SKM-1 (cell line): Measurements from ENCODE around the gene RAB6B.
A peak's percentile ranks its signal among the peaks of the same experiment; 100 is the strongest.

Experiments used
- DNase-seq: peaks from one replicate; lab custom pipeline; 2025; ENCODE audit not compliant: unreplicated experiment; lab: John Stamatoyannopoulos, UW

Gene RAB6B

DNA sequence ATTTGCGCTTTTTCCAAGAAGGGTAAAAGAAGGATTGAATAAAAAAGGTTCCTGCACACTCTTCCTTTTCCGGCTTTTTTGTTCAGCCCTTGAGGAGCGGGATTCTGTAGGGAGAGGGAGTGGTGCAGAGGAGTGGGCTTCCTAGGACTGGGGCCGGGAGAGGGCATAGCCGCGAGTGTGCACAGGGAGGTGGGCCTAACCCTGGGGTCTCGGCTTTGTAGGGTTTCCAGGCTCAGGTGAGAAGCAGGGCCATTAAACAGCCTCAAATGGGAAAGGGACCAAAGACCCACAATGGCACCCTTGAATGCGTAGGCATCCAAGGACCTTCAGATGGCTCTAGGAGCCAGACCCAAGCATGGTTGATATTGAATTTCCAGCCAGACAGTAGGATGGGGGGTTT lies 35.4 kb upstream of the RAB6B start:
- no peak for DNase-seq

DNA sequence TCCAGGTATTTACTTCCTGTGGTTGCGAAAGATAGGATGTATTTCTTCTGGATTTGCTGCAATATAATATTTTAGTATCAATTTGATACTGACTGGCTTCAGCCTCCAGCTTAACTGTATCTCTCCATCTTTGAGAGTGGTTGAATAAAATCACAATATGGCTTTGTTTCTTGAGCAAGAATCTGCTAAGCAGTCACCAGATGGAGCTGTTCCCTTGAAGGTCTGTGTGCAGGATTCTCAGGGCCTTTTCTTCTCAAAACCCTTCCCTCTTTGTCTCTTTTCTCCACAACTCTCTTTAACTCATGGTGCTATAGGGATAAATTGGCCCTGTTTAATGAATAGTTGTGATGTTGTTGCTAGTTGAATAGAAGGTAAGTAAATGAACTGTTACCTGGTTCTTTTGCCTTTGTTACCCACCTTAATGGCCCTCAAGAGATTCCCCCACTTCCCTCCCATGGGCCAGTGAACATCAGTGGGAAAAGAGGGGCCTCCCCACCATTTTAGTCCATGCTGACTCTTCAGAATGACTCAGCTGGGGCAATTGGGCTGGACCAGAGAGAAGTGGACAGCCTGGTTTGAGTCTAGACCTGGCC lies 34.8 kb upstream of the RAB6B start:
- DNase-seq, result peak; percentile 4

DNA sequence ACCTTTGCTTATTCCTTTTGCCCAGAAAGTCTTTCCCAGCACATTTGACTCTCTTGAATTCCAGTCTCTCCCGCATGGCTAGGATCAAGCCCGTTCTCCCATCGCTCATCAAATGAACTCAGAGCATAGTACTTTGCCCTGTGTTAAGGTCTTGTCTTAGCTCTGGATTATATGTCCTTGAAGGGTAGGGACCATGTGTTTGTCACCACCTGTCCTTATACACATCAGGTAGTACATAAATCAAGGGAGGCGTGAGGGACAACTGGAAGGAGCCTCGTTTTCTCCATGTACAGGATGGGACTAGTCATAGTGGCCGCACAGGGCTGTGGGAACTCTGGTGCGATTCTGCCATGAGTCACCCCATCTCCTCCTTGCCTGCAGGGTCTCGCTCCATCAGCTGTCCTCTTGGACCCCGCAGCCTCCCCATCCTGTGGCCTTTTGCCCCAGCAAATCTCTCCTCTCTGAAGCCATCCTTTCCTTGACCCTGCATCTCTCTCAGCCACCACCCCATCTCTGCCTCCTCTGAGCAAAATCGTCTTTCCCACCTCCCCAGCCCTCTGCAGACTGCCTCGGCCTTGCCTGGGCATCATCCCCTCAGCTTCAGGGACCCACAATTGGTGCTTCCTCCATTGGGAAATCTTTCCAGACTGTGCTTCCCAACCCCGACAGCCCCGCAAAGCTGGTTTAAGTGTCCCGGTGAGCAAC lies 33.4 kb upstream of the RAB6B start:
- no peak for DNase-seq

DNA sequence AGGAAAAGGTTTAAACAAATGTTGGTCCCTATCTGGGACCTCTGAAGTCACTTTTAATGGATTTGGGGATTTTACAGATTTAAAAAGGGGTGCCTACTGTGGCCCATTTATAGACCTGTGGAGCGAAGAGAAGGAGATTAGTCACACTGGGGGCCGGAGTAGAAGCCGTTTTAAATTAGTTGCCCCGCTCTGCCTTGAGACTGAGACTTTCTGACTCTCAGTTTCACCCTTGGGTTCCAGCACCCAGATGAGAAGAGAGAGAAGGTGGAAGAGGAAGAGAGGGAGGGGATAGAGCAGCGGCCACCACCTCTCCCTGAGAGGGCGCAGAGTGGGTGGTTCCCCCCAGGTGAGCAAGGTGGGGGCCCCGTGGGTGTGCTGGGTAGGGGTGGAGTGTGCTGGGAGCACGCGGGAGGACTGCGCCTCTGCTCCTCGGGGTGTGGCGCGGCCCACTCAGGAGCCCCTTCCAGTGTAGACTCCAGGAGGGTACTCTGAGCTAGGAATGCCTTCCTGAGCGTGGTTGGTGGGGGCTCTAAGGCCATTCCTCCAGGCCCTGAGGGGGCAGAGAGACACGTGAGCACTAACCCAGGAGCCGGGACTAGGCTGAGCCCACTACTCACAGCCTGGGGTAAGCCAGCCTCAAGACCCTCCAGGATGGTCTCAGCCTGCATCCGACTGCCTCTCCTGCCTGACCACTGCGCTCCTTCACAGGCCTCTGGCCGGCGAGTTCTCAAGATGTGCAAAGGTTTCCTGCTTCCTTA lies 32.6 kb upstream of the RAB6B start:
- DNase-seq, result no peak

DNA sequence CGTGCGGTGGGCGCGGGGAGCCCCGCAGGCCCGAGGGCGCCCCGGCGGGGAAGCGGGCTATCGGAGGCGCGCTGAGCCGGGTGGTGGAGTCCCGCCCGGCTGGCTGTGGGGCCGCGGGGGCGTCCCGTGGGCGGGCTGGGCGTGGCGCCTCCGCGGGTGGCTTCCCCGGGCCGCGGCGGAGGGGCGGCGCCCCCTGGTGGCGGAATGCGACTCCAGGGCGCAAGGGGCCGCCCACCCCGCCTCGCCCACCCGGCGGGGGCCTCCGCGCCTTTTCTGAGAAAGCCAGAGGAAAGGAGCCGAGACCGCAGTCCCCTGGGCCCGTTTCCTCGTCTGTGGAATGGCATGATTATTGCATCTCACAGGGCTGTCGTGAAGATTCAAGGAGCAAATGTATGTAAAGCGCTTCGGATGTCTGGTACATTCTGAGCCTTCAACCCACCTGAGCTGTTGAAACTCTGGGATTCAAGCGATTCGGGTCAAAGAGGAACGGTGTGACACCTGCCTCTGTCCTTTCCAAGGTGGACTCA lies 31.9 kb upstream of the RAB6B start:
- no peak for DNase-seq

DNA sequence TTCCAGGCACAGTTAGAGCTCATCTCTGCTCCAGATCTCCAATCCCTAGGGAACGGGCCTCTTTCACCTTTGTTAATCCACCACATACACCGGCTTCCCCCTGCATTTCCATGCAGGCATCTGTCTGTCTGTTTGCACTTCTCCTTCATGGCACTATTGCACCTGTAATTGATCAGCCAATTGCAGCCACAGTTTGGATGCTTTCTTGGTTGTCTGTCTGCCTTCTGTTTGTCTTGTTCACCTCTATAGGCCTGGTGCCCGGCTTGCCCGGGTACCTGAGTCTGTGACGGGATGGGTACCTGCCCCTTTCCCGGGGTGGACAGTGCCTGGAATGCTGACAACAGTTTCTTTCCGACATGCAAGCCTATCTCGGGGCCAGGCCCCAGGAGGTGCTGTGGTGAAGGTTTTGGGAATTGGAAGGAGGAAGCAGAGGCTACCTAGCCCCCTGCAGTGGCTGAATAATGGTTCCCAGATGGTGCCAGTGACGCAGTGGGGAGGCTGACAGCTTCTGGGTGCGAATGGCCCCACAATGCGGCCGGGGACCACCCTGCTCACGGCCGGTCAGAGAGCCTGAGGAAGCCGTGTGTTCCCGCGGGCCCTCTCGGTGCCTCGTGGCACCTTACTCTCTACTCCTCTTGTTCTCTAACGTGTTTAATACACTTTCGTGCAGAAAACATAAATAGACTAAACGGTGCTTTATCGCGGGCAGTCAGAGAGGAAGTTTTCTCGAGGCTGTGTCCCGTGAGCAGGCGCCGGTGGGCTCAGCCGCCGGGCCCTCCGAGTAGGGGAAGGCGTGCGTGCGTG lies 31.3 kb upstream of the RAB6B start:
- DNase-seq, result no peak

DNA sequence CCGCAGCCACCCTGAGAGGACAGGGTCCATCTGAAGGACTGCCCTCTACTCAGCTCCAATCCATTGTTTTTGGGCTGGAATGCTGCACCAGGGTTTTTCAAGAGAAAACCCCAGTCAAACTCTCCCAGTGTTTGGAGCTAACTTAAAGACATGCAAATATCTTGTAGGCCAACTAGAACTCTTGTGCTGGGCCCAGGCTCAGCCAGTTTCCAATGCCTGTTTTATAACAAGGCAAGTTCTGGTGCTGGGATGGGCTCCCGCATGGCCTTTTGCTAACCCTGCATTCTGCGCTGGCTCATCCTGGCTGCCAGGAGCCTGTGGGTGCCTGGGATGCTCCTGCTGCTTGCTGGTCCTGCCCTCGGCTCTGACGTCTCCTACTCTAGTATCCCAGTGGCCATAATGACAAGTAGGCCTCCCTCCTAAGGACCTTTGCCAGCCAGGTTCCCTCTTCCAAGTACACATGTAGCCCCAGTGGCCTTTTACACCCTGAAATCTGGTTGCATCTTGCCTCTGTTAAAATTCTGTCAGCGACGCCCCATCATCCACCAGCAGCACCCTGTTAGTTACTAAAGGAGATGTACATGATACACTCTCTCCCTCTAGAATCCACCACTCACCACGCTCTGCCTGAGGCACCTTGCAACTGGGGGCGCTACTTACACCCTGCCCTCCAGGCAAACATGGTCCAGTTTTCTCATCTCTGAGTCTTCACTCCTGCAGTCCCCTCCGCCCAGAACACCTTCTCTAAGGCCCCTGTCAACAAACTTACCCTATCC lies 30.5 kb upstream of the RAB6B start:
- DNase-seq, result no peak

DNA sequence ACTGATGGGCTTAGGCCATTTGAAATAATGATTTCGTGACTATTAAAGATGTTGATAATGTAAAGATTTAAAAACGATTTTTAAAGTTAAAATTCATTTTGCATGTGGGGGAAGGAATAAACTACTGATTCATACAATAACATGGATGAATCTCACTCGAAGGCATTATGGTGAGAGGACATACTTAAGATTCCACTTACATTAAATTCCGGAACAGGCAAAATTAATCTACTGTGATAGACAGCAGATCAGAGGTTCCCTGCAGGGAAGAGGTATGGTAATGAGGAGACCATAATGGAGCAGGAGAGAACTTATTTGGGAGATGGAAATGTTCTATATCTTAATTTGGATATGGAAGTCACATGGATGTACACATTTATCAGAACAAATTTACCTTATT lies 28.4 kb upstream of the RAB6B start:
- DNase-seq, result no peak

DNA sequence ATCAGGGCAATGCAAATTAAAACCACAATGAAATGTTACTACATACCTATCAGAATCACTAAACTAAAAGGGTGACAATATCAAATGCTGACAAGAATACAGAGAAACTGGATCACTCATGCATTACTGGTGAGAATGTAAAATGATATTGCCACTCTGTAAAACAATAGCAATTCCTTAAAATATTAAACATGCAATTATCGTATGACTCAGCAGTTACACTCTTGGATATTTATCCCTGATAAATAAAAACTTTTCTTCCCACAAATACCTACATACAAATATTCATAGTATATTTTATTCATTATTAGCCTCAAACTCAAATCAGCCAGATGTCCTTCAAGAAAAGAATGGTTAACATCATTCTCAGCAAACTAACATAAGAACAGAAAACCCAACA lies 25.9 kb upstream of the RAB6B start:
- no peak for DNase-seq

DNA sequence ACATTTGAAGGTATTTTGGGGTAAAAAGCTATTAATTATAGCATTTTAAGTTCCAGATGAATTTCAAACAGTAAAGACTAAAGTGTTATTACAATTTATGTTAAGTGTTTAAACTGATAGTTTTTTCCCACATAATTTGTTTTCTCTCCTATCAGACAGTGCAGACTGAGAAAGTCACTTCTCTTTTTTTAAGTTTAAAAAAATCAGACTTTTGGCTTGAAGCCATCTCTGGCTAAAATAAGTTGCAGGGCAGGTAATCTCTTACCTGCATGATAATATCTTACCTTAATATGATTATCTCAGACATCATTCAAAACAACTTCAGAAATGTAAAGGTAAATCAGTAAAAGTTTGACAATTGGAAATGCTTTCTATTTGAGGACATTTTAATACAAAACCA lies 21.5 kb upstream of the RAB6B start:
- no peak for DNase-seq

DNA sequence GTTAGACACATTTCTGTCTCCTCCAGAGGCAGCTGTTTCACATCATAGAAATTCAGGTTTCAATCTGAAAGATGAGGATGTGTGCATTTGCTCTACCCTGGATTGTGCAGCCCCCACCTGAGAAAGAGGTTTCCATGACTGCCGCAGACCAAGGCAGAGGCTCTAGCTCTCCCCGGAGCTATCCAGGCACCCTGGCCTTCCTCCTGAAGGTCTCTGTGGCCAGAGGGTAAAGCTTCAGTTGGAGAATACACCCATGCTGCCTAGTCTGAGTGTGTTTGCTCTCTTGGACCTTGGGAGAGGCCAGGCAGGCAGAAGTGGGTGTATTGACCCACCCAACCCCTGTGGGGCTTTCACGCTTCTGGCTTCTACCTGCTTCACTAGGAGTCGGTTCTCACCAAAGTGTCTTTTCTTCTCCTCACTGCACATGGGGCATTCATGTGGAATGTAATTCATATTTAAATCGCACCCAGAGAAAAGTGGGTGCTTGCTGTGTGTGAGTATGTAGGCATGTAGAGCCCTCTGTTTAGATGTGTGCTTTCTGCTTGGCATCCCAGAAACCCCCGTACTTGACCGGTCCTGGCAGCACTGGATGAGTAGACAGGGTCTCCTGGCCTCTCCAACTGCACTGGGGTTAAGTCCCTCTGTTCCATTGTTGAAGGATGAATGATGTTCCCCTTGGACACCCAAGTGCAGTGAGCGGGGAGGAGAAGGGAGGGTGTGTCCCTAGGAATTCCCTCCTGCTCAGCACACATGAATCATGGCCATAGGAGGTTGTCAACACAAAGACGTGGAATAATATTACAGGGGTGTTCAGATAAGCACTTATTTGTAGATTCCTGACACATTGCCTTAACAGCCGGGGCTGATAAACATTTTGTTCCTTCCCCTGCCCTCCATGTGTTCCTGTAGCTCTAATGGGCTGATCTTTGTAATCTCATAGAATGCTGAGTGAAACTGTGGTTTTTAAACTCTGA lies 20.3 kb upstream of the RAB6B start:
- DNase-seq, result no peak

DNA sequence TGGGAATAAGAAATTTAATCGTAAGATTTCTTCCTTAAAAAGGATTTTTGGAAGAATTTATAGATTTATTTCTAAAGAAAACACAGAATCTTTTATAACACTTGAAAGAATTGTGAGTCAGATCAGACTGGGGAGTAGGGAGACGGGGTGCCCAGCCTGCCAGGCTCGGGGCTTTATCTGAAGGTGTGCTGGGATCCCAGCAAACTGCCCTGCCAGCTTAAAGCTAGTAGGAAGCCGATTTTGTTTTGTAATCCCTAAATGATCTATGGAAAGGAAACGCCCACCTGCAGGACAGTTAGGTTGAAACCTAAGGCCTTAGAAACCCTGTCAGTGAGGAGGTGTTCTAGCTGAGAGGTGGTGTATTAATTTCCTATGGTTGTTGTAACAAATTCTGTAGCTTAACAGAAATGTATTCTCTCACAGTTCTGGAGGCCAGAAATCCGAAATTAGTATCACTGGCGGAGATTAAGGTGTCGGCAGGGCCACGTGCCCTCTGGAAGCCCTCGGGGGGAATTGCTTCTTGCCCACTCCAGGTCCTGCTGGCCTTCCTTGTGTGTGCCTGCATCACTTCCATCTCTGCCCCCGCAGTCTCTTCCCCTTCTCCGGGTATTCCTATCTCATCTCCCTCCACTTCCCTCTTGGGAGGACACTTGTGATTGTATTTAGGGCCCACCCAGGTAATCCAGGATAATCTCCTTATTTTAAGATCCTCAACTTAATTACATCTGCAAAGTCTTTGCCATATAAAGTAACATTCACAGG lies 19.3 kb upstream of the RAB6B start:
- no peak for DNase-seq

DNA sequence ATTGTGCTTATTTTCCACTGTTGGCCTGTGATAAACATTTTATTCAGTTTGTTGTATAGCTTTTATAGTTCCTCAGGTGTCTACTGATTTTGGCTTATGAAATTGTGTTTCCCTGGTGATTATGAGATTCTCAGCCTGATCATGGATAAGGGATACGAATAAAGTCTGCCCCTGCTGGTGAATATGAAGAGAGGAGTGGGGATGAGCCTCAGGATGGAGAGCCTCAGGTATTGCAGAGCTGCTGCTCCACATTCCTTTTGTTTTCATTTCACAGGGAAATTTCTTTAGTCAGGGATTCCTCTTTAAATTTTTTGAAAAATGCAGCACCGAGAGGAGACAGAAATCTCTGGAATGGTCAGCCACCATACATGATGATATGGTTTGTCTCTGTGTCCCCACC lies 14.7 kb upstream of the RAB6B start:
- DNase-seq, result no peak

DNA sequence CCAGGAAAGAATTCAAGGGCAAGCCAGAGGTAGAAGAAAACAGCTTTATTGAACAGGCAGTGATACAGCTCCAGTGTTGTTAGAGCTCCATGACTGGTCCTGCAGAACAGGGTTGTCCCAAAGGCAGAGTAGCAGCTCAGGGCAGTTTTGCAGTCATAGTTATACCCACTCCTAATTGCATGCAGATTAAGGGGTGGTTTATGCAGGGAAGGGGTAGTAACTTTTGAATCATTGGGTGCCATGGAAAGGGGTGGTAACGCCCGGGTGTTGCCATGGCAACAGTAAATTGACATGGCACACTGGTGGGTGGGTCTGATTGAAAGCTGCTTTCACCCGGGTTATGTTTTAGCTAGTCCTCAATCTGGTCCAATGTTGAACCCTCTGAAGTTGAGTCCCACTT lies 9.7 kb upstream of the RAB6B start:
- no peak for DNase-seq

DNA sequence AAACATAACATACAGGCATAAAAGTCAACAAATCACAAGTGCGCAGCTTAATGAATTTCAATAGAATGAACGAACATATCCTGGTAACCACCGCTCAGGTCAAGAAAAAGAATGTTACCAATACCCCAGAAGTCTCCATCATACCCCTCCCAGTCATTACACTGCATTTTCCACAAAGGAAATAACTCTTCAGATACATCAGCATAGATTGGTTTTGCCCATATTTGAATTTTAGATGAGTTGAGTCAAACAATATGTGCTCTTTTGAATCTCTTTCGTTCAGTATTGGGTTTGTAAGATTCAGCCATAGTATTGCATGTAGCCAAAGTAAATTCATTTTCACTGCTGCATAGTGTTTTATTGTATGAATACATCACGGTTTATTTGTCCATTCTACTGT lies 6.2 kb upstream of the RAB6B start:
- no peak for DNase-seq

DNA sequence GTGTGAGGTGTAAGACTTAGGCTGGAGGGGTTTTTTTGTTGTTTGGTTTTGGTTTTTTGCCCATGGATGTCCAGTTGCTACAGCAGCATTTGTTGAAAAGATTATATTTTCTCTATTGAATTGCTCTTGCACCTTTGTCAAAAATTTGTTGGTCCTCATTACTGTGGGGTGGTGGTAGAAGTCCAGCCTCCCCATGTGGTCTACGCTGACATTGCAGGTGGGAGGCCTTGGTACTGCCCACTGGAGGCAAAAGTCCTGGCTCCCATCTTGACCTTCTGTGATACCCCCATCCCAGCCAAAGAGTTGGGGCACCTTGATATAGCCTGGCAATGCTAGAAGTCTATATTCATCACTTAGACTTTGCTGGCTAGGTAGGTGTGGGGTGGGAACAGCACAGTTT lies 5.4 kb upstream of the RAB6B start:
- DNase-seq, result no peak

DNA sequence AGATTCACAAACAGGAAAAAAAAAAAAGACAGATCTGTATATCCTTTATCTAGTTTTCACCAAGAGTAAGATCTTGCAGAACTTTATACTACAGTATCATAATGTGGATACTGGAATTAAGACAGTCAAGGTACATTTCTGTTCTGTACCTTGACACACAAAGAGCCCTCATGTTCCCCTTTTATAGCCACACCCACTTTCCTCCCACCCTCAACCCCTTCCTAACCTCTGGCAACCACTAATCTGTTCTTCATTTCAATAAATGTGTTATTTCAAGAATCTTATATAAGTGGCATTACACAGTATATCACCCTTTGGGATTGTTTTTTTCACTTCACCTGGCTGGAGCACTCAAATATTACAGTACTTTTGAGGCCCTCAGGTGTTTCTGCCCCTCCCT lies 3.6 kb upstream of the RAB6B start:
- no peak for DNase-seq

DNA sequence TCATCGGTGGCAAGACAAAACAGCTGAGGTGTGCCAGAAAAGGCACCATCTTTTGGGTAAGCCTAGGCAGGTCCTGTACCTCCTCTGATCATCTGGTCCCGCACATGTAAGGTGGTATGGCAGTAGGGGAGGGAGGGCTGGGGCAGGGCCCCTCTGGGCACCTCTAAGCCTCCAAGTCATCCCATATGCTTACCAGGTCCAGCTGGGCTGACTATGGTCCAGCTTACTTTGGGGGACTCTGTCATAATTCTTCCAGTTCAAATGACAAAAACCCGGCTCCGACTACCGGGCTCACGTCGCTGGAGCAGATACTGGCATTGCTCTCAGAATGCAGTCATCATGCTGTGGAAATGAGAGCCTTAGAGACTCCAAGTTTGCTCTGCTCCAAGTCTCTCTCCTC lies 1.9 kb upstream of the RAB6B start:
- DNase-seq, result no peak
